ENCODE data around the gene PER2. TPM values are rescaled to one million over a fixed set of nuclear protein-coding genes. Genes with fewer than 3 reads are reported as not detected.
A peak's percentile ranks its signal among the peaks of the same experiment; 100 is the strongest.

The PER2 gene
- total and polyA plus RNA-seq, 2 of the 13 experiments (the other 11 are each of a cell fraction or from before 2014, with no cell fraction given): 5.1 to 9.4 TPM

DNA sequence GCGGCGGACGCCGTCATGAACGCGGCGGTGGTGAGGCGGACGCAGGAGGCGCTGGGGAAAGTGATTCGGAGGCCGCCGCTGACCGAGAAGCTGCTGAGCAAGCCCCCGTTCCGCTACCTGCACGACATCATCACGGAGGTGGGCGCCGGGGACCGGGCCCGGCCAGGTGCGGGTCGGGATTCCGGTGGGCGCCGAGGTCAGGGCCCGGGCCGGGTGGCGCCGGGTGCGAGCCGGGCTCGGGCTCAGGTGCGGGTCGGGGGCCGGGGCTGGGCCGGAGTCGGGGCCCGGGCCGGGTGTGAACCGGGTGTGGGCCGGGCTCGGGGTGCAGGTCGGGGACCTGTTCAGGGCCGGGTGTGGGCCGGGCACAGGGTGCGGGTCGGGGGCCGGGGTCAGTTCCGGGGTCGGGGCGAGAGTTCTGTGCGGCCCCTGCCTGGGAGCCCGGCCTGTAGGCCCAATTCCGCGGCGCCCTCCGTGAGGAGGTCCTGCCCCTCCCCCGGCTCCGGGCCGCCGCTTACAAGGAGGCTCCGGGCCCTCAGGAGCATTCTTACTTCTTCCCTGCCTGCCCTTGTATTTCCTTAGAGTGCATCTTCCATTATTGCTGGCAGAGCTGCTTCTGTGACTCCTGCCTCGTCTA is 32.4 kb upstream of the PER2 start (continued):
- TF ChIP-seq, protein P1, sequence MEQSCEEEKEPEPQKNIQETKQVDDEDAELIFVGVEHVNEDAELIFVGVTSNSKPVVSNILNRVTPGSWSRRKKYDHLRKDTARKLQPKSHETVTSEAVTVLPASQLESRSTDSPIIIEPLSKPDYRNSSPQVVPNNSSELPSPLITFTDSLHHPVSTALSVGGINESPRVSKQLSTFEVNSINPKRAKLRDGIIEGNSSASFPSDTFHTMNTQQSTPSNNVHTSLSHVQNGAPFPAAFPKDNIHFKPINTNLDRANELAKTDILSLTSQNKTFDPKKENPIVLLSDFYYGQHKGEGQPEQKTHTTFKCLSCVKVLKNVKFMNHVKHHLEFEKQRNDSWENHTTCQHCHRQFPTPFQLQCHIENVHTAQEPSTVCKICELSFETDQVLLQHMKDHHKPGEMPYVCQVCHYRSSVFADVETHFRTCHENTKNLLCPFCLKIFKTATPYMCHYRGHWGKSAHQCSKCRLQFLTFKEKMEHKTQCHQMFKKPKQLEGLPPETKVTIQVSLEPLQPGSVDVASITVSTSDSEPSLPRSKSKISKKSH (CRISPR knock-in tag; IDR thresholded peaks at IDR 0.05; ENCODE audit: borderline replicate concordance): no peak
- TF ChIP-seq, protein P2, sequence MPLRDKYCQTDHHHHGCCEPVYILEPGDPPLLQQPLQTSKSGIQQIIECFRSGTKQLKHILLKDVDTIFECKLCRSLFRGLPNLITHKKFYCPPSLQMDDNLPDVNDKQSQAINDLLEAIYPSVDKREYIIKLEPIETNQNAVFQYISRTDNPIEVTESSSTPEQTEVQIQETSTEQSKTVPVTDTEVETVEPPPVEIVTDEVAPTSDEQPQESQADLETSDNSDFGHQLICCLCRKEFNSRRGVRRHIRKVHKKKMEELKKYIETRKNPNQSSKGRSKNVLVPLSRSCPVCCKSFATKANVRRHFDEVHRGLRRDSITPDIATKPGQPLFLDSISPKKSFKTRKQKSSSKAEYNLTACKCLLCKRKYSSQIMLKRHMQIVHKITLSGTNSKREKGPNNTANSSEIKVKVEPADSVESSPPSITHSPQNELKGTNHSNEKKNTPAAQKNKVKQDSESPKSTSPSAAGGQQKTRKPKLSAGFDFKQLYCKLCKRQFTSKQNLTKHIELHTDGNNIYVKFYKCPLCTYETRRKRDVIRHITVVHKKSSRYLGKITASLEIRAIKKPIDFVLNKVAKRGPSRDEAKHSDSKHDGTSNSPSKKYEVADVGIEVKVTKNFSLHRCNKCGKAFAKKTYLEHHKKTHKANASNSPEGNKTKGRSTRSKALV (CRISPR knock-in tag; IDR thresholded peaks at IDR 0.05): no peak
- 0 out of 2 replicates have a peak, but pooled peaks have one; percentile 43 for TF ChIP-seq SAFB2 (CRISPR knock-in tag; IDR thresholded peaks at IDR 0.05; ENCODE audit: borderline replicate concordance, low read depth)
- peak; percentile 44; the same call in 1 of the 2 replicates for TF ChIP-seq SRY (CRISPR knock-in tag; IDR thresholded peaks at IDR 0.05)
- 0 out of 2 replicates have a peak, but pooled peaks have one; percentile 18 for TF ChIP-seq ZNF790 (CRISPR knock-in tag; IDR thresholded peaks at IDR 0.05; ENCODE audit: borderline replicate concordance)
- TF ChIP-seq, protein P3, sequence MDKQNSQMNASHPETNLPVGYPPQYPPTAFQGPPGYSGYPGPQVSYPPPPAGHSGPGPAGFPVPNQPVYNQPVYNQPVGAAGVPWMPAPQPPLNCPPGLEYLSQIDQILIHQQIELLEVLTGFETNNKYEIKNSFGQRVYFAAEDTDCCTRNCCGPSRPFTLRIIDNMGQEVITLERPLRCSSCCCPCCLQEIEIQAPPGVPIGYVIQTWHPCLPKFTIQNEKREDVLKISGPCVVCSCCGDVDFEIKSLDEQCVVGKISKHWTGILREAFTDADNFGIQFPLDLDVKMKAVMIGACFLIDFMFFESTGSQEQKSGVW (CRISPR knock-in tag; IDR thresholded peaks at IDR 0.05; ENCODE audit: borderline replicate concordance): 0 out of 2 replicates have a peak, but pooled peaks have one; percentile 71
- TF ChIP-seq ATF7-NPFF (CRISPR knock-in tag; IDR thresholded peaks at IDR 0.05; ENCODE audit: low read depth): no peak
- TF ChIP-seq, protein P4, sequence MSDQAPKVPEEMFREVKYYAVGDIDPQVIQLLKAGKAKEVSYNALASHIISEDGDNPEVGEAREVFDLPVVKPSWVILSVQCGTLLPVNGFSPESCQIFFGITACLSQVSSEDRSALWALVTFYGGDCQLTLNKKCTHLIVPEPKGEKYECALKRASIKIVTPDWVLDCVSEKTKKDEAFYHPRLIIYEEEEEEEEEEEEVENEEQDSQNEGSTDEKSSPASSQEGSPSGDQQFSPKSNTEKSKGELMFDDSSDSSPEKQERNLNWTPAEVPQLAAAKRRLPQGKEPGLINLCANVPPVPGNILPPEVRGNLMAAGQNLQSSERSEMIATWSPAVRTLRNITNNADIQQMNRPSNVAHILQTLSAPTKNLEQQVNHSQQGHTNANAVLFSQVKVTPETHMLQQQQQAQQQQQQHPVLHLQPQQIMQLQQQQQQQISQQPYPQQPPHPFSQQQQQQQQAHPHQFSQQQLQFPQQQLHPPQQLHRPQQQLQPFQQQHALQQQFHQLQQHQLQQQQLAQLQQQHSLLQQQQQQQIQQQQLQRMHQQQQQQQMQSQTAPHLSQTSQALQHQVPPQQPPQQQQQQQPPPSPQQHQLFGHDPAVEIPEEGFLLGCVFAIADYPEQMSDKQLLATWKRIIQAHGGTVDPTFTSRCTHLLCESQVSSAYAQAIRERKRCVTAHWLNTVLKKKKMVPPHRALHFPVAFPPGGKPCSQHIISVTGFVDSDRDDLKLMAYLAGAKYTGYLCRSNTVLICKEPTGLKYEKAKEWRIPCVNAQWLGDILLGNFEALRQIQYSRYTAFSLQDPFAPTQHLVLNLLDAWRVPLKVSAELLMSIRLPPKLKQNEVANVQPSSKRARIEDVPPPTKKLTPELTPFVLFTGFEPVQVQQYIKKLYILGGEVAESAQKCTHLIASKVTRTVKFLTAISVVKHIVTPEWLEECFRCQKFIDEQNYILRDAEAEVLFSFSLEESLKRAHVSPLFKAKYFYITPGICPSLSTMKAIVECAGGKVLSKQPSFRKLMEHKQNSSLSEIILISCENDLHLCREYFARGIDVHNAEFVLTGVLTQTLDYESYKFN (CRISPR knock-in tag; conservative IDR thresholded peaks at IDR 0.05): no peak
- TF ChIP-seq, protein P5, sequence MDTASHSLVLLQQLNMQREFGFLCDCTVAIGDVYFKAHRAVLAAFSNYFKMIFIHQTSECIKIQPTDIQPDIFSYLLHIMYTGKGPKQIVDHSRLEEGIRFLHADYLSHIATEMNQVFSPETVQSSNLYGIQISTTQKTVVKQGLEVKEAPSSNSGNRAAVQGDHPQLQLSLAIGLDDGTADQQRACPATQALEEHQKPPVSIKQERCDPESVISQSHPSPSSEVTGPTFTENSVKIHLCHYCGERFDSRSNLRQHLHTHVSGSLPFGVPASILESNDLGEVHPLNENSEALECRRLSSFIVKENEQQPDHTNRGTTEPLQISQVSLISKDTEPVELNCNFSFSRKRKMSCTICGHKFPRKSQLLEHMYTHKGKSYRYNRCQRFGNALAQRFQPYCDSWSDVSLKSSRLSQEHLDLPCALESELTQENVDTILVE (CRISPR knock-in tag; IDR thresholded peaks at IDR 0.05): peak; percentile 5; the same call in 1 of the 2 replicates
- TF ChIP-seq, protein P6, sequence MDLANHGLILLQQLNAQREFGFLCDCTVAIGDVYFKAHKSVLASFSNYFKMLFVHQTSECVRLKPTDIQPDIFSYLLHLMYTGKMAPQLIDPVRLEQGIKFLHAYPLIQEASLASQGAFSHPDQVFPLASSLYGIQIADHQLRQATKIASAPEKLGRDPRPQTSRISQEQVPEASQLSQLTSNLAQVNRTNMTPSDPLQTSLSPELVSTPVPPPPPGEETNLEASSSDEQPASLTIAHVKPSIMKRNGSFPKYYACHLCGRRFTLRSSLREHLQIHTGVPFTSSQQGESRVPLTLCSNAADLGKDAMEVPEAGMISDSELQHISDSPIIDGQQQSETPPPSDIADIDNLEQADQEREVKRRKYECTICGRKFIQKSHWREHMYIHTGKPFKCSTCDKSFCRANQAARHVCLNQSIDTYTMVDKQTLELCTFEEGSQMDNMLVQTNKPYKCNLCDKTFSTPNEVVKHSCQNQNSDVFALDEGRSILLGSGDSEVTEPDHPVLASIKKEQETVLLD (CRISPR knock-in tag; IDR thresholded peaks at IDR 0.05; ENCODE audit: low read depth): peak; percentile 78
- no peak for TF ChIP-seq SMYD3 (CRISPR knock-in tag; IDR thresholded peaks at IDR 0.05)
- TF ChIP-seq CCDC6 (CRISPR knock-in tag; IDR thresholded peaks at IDR 0.05): 0 out of 2 replicates have a peak, but pooled peaks have one; percentile 7
- TF ChIP-seq NR1H2 (CRISPR knock-in tag; IDR thresholded peaks at IDR 0.05; ENCODE audit: borderline replicate concordance, low read depth): no peak
- 0 out of 2 replicates have a peak, but pooled peaks have one; percentile 8 for TF ChIP-seq TBP (CRISPR knock-in tag; IDR thresholded peaks at IDR 0.05)
- peak; percentile 73 for TF ChIP-seq PHF8 (CRISPR knock-in tag; IDR thresholded peaks at IDR 0.05)
- peak; percentile 55 for TF ChIP-seq IKZF4 (CRISPR knock-in tag; IDR thresholded peaks at IDR 0.05; ENCODE audit: borderline replicate concordance, low read depth, not compliant biosample characterization)
- no peak for TF ChIP-seq DPF2 (CRISPR knock-in tag; IDR thresholded peaks at IDR 0.05; ENCODE audit: borderline replicate concordance, low read depth)
